ENCODE results near the gene ARHGAP42.

The ARHGAP42 gene

GRCh38 chr11:100769165-100769564 lies 82.1 kb downstream of the ARHGAP42 start:
- DNase-seq: no peak

- no peak for DNase-seq
Observed at GRCh38 chr11:100769617-100770016, 82.5 kb downstream of the ARHGAP42 start.

- DNase-seq: no peak
Observed at GRCh38 chr11:100774132-100774531, 87.0 kb downstream of the ARHGAP42 start.

DNA sequence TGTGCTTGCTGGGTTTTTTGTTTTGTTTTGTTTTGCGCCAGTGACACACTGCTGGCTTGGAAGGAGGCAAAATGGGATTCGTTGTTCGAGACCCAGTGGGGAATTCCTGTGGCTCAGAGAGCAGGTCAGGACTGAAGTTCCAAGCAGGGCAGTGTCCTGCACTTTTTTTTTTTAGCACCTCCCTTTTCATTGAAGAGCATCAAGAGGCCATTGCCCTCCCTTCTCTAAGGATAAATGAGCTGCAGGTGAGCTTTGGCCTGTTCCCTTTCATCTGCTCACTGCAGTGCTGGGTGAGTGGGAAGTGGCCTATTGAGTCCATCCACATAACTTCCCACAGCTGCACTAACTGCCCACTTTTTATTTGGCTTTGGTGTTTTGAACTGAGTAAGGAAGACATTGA lies 87.8 kb downstream of the ARHGAP42 start:
- DNase-seq: no peak

DNA sequence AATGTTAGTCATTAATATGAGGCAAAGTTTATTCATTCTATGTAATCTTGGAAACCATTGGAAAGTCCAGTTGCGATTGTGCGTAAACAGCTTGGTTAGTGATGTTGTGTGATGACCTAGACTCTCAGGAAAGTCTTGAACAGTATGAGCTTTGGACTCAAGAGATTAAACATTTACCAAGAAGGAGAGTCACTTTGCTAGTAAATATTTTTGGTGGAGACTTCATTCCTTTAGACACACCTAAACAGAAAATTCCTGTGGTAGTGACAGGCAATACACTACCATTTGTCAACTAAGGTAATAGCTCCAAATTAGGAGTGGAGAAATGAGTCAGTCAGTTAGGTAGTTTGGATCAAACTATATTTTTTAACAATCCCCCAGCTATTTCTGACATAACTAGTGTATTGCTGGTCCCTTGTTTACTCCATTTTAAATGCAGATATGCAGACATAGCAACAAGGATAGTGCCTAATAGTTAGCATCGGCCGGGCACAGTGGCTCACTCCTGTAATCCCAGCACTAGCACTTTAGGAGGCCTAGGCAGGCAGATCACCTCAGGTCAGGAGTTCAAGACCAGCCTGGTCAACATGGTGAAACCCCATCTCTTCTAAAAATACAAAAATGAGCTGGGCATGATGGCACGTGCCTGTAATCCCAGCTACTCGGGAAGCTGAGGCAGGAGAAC lies 89.3 kb downstream of the ARHGAP42 start:
- no peak for DNase-seq

DNA sequence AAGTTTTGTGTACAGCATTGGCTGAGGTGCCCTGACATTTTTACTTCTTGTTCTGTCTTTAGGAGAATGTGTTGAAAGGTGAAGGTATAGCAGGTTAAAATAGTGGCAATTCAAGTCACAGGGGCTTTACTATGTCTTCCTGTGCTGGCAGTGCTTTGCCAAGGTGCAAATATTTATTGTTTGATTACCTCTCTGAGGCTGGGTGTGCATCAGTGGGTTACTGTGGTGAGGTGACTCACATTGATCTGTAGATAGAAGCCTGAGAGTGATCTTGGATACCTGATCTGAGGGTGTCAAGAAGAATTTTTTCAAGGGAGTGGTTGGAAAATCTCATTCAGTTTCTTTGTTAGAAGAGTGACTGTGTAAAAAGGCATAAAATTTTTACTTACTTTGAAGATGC lies 90.0 kb downstream of the ARHGAP42 start:
- DNase-seq: no peak

- no peak for DNase-seq
Observed at GRCh38 chr11:100777736-100778135, 90.6 kb downstream of the ARHGAP42 start.

DNA sequence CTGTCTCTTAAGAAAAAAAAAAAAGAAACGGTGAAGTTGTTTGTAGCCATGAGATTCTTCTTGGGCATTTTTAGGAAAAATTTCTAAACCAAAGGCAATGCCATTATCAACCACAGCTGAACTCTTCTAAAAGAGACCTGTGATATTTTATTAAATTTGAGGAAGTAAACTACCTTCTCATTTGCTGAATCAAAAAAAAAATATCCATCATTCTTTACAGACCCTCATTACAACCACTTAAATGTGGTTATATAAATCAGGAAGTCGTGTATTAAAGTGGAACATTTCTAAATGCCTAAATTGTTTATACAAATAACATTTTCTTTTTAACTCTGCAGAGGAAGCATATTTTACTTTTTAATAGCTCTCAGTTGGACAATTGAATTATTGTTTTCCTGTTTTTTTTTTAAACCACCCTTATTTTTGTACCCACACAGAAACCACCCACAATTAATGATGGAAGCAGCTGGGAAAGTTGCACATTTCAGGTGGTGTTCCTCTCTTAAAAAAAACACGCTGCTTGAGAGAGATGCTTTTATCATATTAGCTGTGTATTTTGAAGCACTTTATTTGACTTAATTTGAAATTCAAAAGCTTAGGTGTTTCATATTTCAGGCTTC lies 91.2 kb downstream of the ARHGAP42 start:
- no peak for DNase-seq

DNA sequence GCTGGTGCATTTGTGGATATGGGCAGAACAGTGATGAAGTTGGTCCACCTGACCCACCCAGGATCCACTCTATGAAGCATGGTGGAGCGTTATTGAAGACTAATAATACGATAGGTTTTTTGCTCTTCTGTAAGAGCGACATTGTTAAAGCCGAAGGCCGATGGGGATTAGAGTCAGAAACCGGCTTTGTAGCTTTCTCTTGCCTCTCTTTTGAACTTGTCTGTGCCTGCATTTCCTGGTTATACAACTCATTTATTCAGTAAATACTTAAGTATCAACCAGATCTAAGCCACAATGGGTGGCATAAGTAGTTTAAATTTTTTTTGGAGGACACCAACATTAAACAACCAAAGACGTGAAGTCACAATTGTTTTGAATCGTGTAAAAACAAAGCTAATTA lies 93.4 kb downstream of the ARHGAP42 start:
- DNase-seq: no peak

DNA sequence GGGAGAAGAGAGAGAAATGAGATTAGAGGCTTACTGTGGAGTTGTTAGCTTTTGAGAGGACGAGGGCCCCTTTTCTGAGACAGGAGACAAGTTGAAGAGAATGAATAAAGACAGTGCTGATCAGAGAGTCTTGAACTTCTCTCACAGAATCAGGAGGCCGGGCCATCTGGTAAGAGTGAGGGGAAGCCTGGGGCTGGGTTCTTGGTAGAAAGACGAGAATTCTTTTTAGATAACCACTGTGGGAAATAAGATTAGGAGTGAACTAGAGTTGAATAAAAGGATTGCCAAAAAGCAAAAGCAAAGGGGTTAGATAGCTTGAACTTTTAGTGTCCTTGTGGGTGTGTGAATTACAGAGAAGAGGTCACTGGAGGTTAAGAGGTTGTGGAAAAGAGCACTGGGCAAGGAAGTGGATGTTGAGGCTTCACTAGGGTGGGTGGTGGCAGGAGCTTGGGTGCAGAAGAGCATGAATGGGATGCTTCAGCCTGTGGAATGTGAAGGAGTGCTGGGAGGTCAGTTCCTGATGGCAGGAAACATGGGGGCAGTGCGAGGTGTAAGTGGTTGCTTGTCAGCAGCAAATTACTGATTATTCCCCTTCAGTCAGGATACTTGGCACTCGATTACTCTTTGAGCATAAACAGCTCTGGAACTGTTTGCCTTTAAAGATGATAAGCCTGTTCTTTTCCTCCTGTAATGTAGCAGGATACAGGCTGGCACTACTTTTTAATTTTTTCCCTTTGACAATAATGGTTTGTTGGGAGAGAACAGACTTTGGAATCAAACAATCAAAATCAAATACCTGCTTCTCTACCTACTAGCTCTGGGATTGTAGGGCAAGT lies 98.3 kb downstream of the ARHGAP42 start:
- DNase-seq: no peak

DNA sequence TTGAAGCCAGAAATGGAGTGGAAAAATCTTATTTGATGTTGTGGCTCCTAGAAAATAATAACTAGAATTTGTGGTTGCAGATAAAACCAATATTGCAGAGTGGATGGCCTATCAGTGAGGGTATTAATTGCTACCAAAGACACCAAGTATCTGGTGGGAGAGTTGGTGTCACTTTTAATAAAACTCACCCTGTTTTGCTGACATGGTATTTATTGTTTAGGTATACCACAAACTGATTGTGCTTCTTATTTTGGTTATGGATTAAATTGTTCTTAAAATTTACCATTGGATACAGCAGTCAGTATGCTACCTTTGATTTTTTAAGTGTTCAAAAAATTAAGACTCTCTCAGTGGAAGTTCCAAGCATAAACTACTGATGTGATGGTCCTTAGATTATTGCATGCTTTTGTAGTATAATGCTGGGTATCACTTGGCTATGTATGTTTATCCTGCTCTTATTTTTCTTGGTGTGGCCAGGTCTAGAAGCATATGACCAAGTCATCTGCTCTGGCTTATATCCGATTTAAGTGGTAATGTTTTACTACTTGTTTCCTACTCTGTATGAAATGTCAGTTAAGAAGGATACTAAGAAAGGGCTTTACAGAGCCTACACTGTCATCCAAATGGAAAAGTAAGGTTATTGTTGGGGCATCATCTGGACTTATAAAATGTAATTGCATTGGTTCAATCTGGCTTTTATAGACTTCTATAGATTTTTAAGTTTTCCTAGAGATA lies 101.6 kb downstream of the ARHGAP42 start:
- no peak for DNase-seq

DNA sequence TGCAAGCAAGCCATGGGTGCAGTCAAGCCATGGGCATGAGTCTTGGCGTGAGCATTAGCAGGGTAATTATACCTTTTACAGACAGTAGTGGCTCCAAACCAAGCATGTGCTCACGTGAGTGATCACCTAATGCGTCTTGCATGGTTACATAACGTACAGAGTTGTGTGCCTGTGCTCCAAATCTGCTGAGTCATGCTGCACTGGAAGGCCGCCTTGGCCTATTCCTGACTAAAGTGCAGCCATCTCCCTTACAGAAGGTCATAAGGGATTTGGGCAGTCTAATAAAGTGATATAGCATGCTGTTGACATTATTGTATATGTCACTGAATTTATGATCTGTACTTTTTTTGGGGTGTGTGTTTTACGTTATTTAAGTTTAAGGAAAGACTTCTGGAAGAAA lies 102.4 kb downstream of the ARHGAP42 start:
- no peak for DNase-seq

DNA sequence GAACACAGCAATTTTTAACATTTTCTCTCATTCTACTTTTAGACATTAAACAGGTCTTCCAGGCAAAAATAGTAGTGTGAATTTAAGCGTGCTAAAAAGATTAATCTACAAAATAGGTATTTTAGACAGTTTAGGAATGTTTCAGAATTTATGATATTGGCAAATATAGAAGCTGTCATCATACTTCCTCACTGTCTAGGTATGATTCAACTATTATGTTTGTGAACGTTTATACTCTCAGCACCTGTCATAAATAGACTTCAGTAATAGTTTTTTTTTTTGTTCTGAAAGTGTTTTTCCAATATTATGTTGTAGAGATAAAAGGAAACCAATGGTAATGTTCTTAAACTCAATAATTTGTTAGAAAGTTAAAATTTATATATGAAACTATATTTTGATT lies 103.0 kb downstream of the ARHGAP42 start:
- no peak for DNase-seq

- DNase-seq: no peak
Observed at GRCh38 chr11:100791103-100791502, 104.0 kb downstream of the ARHGAP42 start.

DNA sequence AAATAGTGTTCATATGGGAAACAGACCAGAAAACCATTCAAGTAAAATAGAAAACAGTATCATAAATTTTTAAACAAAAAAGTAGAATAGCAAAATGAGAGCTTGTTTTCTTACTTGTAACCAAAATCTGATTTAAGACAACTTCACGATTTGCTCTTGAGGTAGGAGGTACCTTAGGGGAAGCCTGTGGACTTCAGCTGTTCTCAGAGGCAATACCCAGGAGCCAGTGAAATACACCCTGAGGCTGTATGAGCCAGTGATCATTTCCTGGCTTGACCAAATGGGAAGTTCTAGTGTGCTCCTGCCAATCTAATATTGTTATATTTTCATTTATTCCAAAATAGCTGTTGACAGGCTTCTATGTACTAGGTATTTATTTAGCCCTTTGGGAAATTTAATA lies 104.8 kb downstream of the ARHGAP42 start:
- DNase-seq: no peak

- DNase-seq: no peak
Observed at GRCh38 chr11:100793525-100793924, 106.4 kb downstream of the ARHGAP42 start.

- DNase-seq: no peak
Observed at GRCh38 chr11:100794446-100794845, 107.4 kb downstream of the ARHGAP42 start.

GRCh38 chr11:100799445-100799844 lies 112.4 kb downstream of the ARHGAP42 start:
- DNase-seq: no peak

DNA sequence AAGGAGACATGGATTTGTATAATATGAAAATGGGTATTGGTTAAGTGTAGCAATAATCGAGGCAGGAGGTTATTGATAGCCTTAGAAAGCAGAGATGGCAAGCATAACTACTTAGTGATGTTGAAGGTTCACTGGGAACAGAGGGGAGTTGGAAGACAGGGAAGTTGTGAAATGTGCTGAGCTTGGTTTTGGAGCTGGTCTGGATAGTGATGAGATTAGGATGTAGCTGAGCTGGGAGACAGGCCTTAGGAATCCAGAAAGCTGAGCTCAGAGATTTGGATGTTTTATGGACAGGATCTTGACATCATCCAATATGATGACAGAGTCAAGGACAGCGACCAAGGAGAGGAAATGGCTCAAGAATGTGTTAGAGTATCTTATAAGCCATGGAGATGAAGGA lies 113.1 kb downstream of the ARHGAP42 start:
- no peak for DNase-seq

DNA sequence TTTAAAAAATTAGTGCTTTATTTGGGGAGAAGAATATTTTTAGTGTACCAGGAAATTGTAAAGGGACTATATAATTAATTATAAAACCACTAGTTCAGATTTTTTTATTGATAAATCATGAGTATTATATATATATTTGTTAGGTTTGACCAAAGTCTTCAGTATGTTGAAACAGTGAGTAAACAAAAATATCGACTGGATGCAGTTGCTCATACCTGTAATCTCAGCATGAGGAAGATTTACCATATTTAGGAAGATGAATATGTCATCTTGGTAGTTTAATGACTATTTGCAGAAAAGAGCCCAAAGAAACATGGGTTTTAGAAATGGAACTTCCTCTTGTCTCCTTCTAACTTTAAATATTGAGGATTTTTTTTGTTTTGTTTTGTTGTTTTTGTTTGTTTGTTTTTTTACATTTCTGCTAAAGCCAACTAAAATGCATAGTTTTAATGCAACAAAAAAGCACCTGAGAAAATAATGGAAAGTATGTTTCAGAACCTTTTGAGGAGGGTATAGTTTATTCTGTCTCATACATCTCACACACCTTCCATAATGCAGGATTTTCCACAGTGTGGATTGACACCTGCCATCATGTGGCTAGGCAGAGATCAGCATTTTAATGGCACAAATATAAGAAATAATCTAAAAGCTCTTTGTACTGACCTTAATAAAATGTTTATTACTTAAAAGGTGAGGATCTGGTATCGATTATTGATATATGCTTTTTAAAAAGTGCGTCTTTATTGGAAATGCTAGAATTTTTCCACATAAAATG lies 114.3 kb downstream of the ARHGAP42 start:
- DNase-seq: no peak

GRCh38 chr11:100805506-100806199 lies 118.6 kb downstream of the ARHGAP42 start:
- no peak for DNase-seq

DNA sequence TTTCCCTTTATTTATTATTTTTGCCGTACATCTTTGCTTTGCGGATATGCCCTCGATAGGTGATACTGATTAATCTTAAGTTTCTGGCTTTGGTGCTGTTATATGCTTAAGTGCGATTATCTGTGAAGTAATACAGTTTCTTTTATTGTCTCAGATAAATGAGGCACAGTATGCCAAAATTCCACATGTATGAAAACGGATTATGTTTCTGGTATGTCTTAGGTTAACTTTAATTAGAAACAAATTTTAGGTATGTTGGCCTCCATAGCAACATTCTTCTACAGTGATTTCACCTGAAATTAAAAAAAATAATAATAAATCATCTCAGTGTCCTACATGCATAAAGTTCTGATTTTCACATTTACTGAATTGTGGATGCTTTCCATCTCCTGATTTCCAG lies 119.2 kb downstream of the ARHGAP42 start:
- DNase-seq: no peak

Measured in CD4-positive, alpha-beta T cell treated with Interleukin-4 for 4 hours (primary cell).